Ishikawa (cell line): ENCODE data around the gene GJA10.

Experiments used
- CEBPB ChIP-seq: IDR thresholded peaks from 2 replicates; pipeline ENCODE4 v1.6.1; 2012
- CREB1 ChIP-seq: IDR thresholded peaks from 2 replicates; pipeline ENCODE4 v1.6.1; 2012; ENCODE audit warnings: low read depth
- EGR1 ChIP-seq: IDR thresholded peaks from 2 replicates; pipeline ENCODE4 v1.6.1; 2012
- EP300 ChIP-seq: IDR thresholded peaks from 2 replicates; pipeline ENCODE4 v1.6.1; 2012; ENCODE audit warnings: borderline replicate concordance
- FOXM1 ChIP-seq: IDR thresholded peaks from 2 replicates; pipeline ENCODE4 v1.6.1; 2012; ENCODE audit warnings: low read depth, borderline replicate concordance
- NFIC ChIP-seq: IDR thresholded peaks from 2 replicates; pipeline ENCODE4 v1.6.1; 2012
- RAD21 ChIP-seq: IDR thresholded peaks from 2 replicates; pipeline ENCODE4 v1.6.1; 2012; ENCODE audit warnings: low read depth
- TAF1 ChIP-seq: IDR thresholded peaks from 2 replicates; pipeline ENCODE4 v1.6.1; 2012; ENCODE audit warnings: low read depth, mild to moderate bottlenecking
- TCF12 ChIP-seq: IDR thresholded peaks from 2 replicates; pipeline ENCODE4 v1.6.1; 2012; ENCODE audit warnings: low read depth
- TEAD4 ChIP-seq: IDR thresholded peaks from 2 replicates; pipeline ENCODE4 v1.6.1; 2012
- YY1 ChIP-seq: IDR thresholded peaks from 2 replicates; pipeline ENCODE4 v1.6.1; 2012; ENCODE audit warnings: low read depth
- ZBTB7A ChIP-seq: IDR thresholded peaks from 2 replicates; pipeline ENCODE4 v1.6.1; 2012; ENCODE audit warnings: low read depth
- TF ChIP-seq, protein P1 (sequence below): IDR thresholded peaks from 2 replicates; pipeline ENCODE4 v1.6.1; 2012; ENCODE audit warnings: low read depth, mild to moderate bottlenecking
- TF ChIP-seq, protein P2 (sequence below): IDR thresholded peaks from 2 replicates; pipeline ENCODE4 v1.6.1; 2012
- TF ChIP-seq, protein P3 (sequence below): IDR thresholded peaks from 2 replicates; pipeline ENCODE4 v1.6.1; 2012

The GJA10 gene

DNA sequence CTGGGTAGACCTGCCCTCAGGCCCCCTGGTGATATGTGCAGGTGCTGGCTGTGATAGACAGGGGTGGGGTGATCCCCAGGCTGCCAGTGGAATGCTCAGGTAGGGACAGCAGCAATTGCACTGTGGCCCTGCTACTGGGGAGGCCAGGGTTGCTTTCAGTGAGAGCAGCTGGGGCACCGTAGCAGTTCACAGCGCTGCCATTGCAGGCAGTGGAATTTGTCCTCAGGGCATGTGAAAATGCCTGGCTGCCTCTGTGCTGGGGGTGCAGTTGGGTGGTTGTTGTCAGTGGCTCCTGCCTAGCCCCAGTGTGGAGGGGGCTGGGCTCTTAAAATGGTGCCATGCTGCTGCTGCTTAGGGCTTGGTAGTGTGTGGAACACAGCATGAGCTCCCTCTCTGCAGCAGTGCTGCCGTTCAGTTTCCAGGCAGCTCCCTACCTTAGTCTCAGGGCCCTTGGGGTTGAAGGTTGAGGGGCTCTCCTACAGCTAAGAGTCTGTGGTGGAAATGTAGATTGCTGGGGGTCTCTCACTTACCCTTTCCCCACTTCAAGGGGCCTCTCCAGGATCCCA is 23.6 kb downstream of the GJA10 start:
- TF ChIP-seq NFIC (no peak), TCF12 (no peak), EGR1 (no peak), EP300 (no peak), ZBTB7A (no peak), RAD21 (no peak), CEBPB (no peak), TEAD4 (no peak), TAF1 (no peak), CREB1 (no peak), FOXM1 (no peak)
- TF ChIP-seq, protein P1, sequence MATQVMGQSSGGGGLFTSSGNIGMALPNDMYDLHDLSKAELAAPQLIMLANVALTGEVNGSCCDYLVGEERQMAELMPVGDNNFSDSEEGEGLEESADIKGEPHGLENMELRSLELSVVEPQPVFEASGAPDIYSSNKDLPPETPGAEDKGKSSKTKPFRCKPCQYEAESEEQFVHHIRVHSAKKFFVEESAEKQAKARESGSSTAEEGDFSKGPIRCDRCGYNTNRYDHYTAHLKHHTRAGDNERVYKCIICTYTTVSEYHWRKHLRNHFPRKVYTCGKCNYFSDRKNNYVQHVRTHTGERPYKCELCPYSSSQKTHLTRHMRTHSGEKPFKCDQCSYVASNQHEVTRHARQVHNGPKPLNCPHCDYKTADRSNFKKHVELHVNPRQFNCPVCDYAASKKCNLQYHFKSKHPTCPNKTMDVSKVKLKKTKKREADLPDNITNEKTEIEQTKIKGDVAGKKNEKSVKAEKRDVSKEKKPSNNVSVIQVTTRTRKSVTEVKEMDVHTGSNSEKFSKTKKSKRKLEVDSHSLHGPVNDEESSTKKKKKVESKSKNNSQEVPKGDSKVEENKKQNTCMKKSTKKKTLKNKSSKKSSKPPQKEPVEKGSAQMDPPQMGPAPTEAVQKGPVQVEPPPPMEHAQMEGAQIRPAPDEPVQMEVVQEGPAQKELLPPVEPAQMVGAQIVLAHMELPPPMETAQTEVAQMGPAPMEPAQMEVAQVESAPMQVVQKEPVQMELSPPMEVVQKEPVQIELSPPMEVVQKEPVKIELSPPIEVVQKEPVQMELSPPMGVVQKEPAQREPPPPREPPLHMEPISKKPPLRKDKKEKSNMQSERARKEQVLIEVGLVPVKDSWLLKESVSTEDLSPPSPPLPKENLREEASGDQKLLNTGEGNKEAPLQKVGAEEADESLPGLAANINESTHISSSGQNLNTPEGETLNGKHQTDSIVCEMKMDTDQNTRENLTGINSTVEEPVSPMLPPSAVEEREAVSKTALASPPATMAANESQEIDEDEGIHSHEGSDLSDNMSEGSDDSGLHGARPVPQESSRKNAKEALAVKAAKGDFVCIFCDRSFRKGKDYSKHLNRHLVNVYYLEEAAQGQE = no peak

DNA sequence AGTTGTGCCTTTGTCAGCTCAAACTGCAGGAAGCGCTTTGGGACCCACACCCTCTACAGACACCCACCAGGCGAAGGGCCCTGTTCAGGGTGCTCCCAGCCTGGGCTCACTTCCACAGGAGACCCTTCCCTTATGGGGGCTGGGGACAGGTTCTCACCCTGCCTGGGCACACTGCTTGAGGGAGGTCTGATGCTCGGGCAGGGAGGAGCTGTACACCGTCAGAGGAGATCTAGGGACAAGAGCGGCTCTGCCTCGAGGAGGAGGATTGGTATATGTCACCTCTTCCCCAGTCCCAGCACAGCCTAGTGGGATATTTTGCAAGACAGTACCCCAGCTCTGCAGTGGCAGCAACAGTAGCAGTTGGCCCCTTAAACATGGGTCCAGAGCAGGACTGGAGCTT is 26.9 kb downstream of the GJA10 start:
- TF ChIP-seq RAD21 (no peak), YY1 (no peak)

DNA sequence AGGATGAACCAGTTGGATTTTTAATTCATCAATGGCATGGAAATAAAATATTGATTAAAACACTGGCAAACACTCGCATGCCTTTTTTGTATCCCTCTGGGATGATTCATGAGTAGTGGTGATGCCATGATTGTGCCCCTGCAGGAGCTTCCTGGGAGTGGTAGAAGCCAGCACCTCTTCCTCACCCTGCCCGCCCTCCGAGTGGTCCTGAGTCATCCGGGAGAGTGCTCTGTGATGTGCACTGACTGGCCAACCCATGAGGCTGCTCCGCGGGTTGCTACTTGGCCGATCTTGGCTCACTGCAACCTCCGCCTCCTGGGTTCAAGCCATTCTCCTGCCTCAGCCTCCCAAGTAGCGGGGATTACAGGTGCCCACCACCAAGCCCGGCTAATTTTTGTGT is 27.4 kb downstream of the GJA10 start:
- no peak for TF ChIP-seq EGR1

DNA sequence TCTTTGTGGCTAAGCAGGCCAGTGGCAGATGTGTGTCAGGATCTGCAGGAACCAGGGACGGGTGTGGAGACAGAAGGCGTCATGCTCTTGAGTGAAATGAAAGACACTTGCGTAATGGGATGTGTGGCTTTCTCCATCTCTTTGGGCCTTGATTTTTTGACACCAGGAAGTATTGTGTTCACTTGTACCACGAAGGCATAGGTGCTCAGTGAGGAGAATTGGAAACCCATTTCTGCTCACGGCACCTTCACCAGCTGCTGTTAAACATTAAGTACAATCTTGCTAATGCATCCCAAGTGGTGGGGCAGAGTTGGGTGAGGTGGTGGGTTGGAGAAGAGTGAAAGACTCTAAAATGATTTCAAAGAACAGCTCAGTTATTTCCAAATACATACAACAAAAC is 30.0 kb downstream of the GJA10 start:
- TF ChIP-seq TCF12 (no peak), CREB1 (no peak), CEBPB (no peak), TEAD4 (no peak)

DNA sequence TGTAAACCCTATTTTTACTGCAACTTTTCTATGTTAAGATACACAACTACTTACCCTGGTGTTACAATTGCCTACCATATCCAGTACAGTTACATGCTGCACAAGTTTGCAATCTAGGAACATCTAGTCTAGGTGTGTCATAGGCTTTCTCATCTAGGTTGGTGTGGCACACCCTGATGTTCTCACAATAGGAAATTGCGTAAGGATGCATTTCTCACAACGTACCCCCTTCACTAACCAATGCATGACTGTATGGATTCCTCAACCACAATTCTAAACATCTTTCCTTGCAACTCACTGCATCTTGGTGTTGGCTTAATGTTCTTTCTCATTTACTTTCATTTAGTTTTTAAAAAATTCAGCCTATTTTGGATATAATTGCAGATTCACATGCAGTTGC is 31.6 kb downstream of the GJA10 start:
- no peak for TF ChIP-seq YY1

DNA sequence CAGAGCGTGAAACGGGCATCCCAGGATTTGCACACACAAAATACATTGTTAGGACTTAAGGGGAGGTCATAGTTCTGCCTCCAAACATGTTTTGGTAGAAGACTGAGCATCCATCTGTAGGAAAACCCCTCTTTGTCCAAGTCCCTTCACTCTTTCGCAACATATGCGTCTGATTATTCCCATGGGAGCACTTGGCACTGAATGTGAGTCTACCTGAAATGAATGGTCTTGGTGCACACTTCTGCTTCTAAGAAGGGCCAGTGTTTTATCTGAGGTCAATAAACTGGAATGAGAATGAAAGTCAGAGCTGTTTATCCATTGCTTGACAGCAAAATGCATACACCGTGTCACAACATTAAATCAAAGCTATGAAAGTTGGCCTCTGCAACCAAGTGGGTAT is 33.0 kb downstream of the GJA10 start:
- TF ChIP-seq YY1 = no peak
- no peak for TF ChIP-seq ZBTB7A
- TF ChIP-seq CREB1 = no peak
- no peak for TF ChIP-seq TCF12
- no peak for TF ChIP-seq TEAD4
- TF ChIP-seq, protein P2, sequence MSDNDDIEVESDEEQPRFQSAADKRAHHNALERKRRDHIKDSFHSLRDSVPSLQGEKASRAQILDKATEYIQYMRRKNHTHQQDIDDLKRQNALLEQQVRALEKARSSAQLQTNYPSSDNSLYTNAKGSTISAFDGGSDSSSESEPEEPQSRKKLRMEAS = no peak
- no peak for TF ChIP-seq EGR1
- TF ChIP-seq FOXM1 = no peak
- TF ChIP-seq EP300 = no peak
- TF ChIP-seq RAD21 = no peak
- no peak for TF ChIP-seq TAF1
- no peak for TF ChIP-seq NFIC
- TF ChIP-seq, protein P1 = no peak
- TF ChIP-seq, protein P3, sequence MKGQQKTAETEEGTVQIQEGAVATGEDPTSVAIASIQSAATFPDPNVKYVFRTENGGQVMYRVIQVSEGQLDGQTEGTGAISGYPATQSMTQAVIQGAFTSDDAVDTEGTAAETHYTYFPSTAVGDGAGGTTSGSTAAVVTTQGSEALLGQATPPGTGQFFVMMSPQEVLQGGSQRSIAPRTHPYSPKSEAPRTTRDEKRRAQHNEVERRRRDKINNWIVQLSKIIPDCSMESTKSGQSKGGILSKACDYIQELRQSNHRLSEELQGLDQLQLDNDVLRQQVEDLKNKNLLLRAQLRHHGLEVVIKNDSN = no peak
- TF ChIP-seq CEBPB = no peak

DNA sequence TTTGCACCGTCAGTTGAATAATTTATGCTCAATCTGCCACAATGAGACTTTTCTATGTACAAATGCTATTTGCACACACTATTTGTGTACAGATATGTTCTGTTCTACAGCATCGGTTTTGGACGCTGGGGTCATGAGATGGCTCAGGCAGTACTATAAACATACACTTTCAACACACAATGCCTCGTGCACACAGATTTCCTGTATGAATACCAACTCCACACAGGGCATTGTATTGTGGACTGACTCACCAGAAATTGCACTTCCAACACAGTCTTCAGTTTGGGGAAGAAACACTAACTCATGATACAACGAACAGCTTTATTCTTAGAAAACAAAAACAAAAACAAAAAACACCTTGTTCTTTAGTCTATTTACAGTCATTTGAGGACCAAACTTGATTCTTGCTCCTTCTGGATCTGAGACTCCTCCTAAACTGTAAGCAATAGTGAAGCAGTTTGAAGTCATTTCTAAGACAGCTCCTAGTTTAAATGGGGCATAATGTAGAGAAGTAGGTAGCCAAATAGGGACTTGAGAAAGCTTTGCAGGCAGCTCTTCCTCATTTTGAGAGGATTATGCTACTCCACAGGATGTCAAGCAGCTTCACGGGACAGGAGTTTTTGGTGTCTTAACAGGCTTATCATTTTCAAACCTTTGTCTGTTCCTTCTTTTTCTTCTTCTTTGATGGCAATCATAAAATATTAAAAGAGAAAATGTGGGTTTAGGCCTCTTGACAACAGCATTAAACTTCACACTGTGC is 33.7 kb downstream of the GJA10 start:
- TF ChIP-seq TAF1 = no peak
- TF ChIP-seq, protein P2 = no peak
- no peak for TF ChIP-seq NFIC
- TF ChIP-seq CEBPB = no peak
- TF ChIP-seq, protein P1 = no peak
- TF ChIP-seq ZBTB7A = no peak
- TF ChIP-seq TEAD4 = no peak
- TF ChIP-seq EGR1 = no peak
- no peak for TF ChIP-seq RAD21
